H1 (cell line): Measurements from ENCODE around the gene PDIA2. TPM values are rescaled to one million over a fixed set of nuclear protein-coding genes. Genes with fewer than 3 reads are reported as not detected.

Experiments used
- CTCF ChIA-PET: fragments of 300-600 bp; sonication (Branson Sonifier 250); formaldehyde crosslinking; loops from one replicate; lab custom pipeline; 2021; ENCODE audit not compliant: partially characterized antibody; lab: Charles Lee
- POLR2A ChIA-PET: fragments of 300-600 bp; sonication (Branson Sonifier 250); formaldehyde crosslinking; loops from one replicate; lab custom pipeline; 2021; ENCODE audit warnings: inconsistent platforms; ENCODE audit not compliant: partially characterized antibody; lab: Charles Lee
- DNase-seq, 2 experiments: peaks; one replicate each; pipeline versions ENCODE4 v3.0.0 to v3.0.0-alpha.2; 2010 to 2022; ENCODE audit warnings: low spot score in 2 of 2, low read depth in 1 of 2, mixed read lengths in 1 of 2
- FAIRE-seq: peaks from 2 replicates; lab custom pipeline; 2011; peaks lifted over from hg19 to GRCh38; lab: Jason Lieb, UNC
- H2AFZ ChIP-seq: 2 replicates; pipeline ENCODE4 v1.8.1; 2012; ENCODE audit warnings: low read length, inconsistent platforms
- H2AK5ac ChIP-seq: 2 replicates; pipeline ENCODE4 v1.6.1; 2013; ENCODE audit warnings: low read depth, low read length
- H2BK120ac ChIP-seq: replicated peaks from 2 replicates; pipeline ENCODE3; 2013; ENCODE audit warnings: low read depth, low read length, inconsistent platforms
- H2BK12ac ChIP-seq: 2 replicates; pipeline ENCODE4 v1.6.1; 2013; ENCODE audit warnings: low read depth, low read length
- H2BK15ac ChIP-seq: 2 replicates; pipeline ENCODE4 v1.6.1; 2013; ENCODE audit warnings: low read length
- H2BK20ac ChIP-seq: 2 replicates; pipeline ENCODE4 v1.6.1; 2013; ENCODE audit warnings: low read length
- H2BK5ac ChIP-seq: 2 replicates; pipeline ENCODE4 v1.6.1; 2013; ENCODE audit warnings: low read depth, low read length
- H3K14ac ChIP-seq: 2 replicates; pipeline ENCODE4 v1.6.1; 2013; ENCODE audit warnings: inconsistent platforms; ENCODE audit not compliant: insufficient read length
- H3K18ac ChIP-seq: 2 replicates; pipeline ENCODE4 v1.6.1; 2013; ENCODE audit warnings: low read length; ENCODE audit errors: extremely low read depth
- H3K23ac ChIP-seq: 2 replicates; pipeline ENCODE4 v1.6.1; 2013; ENCODE audit warnings: inconsistent platforms; ENCODE audit not compliant: insufficient read length
- H3K23me2 ChIP-seq: 2 replicates; pipeline ENCODE4 v1.6.1; 2013; ENCODE audit warnings: low read depth, low read length
- H3K27ac ChIP-seq: 2 replicates; pipeline ENCODE4 v1.6.1; 2011; ENCODE audit warnings: low read depth, low read length, inconsistent platforms
- H3K27me3 ChIP-seq, 4 experiments: replicated peaks in 1 of 4; 1 replicate in 1 of 4; 2 replicates in 3 of 4; pipeline versions ENCODE4 v1.6.1 to v1.8.1; 2011 to 2013; ENCODE audit warnings: low read length in 3 of 4, mild to moderate bottlenecking in 3 of 4, inconsistent platforms in 2 of 4, mixed read lengths in 2 of 4, moderate library complexity in 1 of 4; ENCODE audit not compliant: control insufficient read depth in 3 of 4, insufficient read depth in 3 of 4; ENCODE audit errors: extremely low read depth in 1 of 4
- H3K36me3 ChIP-seq, 4 experiments: 2 replicates each; pipeline versions ENCODE4 v1.6.1 to v1.8.1; 2011 to 2013; ENCODE audit warnings: mild to moderate bottlenecking in 4 of 4, low read length in 3 of 4, moderate library complexity in 2 of 4, control low read depth in 1 of 4, inconsistent platforms in 1 of 4; ENCODE audit not compliant: insufficient read depth in 4 of 4, control insufficient read depth in 2 of 4
- H3K4ac ChIP-seq: replicated peaks from 2 replicates; pipeline ENCODE3; 2013; ENCODE audit warnings: low read length, low read depth, mixed read lengths, inconsistent platforms; ENCODE audit not compliant: insufficient read length
- H3K4me1 ChIP-seq, 4 experiments: replicated peaks in 1 of 4; 1 replicate in 1 of 4; 2 replicates in 3 of 4; pipeline versions ENCODE4 v1.6.1 to v1.8.1; 2011 to 2013; ENCODE audit warnings: low read length in 3 of 4, inconsistent platforms in 2 of 4, mixed read lengths in 1 of 4; ENCODE audit not compliant: insufficient read depth in 4 of 4, control insufficient read depth in 3 of 4
- H3K4me2 ChIP-seq, 2 experiments: 2 replicates each; pipeline versions ENCODE4 v1.6.1 to v1.8.1; 2011 to 2013; ENCODE audit warnings: low read depth in 2 of 2, low read length in 2 of 2, control low read depth in 1 of 2, inconsistent platforms in 1 of 2, mild to moderate bottlenecking in 1 of 2; ENCODE audit not compliant: insufficient read depth in 1 of 2
- H3K4me3 ChIP-seq, 4 experiments: fragments of 200-600, 300-600 bp in 1 of 4; sonication (generic), shearing (Covaris generic), sonication (Bioruptor Twin) in 1 of 4; 2 replicates each; pipeline versions ENCODE4 v1.5.1 to v1.8.1; 2011 to 2016; ENCODE audit warnings: low read length in 4 of 4, low read depth in 3 of 4, control low read depth in 2 of 4, inconsistent platforms in 2 of 4, mild to moderate bottlenecking in 2 of 4, mixed read lengths in 1 of 4, moderate library complexity in 1 of 4; ENCODE audit not compliant: insufficient read depth in 2 of 4; ENCODE audit errors: extremely low read depth in 1 of 4
- H3K56ac ChIP-seq: replicated peaks from 2 replicates; pipeline ENCODE3; 2013; ENCODE audit warnings: low read depth, mild to moderate bottlenecking, mixed read lengths, low read length, inconsistent platforms; ENCODE audit not compliant: insufficient read length
- H3K79me1 ChIP-seq: 2 replicates; pipeline ENCODE4 v1.6.1; 2013; ENCODE audit warnings: low read depth, low read length, control low read depth
- H3K79me2 ChIP-seq, 2 experiments: 2 replicates each; pipeline versions ENCODE4 v1.6.1 to v1.8.1; 2012 to 2013; ENCODE audit warnings: low read length in 2 of 2, mild to moderate bottlenecking in 2 of 2, inconsistent platforms in 1 of 2; ENCODE audit not compliant: insufficient read depth in 2 of 2, control insufficient read depth in 1 of 2
- H3K9ac ChIP-seq, 4 experiments: replicated peaks in 1 of 4; 1 replicate in 1 of 4; 2 replicates in 3 of 4; pipeline versions ENCODE4 v1.6.1 to v1.8.1; 2011 to 2013; ENCODE audit warnings: low read depth in 3 of 4, low read length in 3 of 4, control low read depth in 2 of 4, mild to moderate bottlenecking in 2 of 4, moderate library complexity in 2 of 4, inconsistent platforms in 1 of 4; ENCODE audit errors: extremely low read depth in 1 of 4
- H3K9me3 ChIP-seq, 2 experiments: 2 replicates each; pipeline versions ENCODE4 v1.6.1 to v1.8.1; 2012 to 2013; ENCODE audit warnings: mild to moderate bottlenecking in 2 of 2, moderate library complexity in 2 of 2, control low read depth in 1 of 2, inconsistent platforms in 1 of 2, low read depth in 1 of 2, low read length in 1 of 2, mixed read lengths in 1 of 2; ENCODE audit not compliant: insufficient read depth in 2 of 2
- H4K20me1 ChIP-seq, 2 experiments: replicated peaks in 1 of 2; 2 replicates each; pipeline versions ENCODE3 to v1.8.1; 2011 to 2013; ENCODE audit warnings: inconsistent platforms in 2 of 2, low read length in 2 of 2, mild to moderate bottlenecking in 1 of 2; ENCODE audit not compliant: insufficient read depth in 2 of 2, control insufficient read depth in 1 of 2
- H4K5ac ChIP-seq: 2 replicates; pipeline ENCODE4 v1.6.1; 2013; ENCODE audit warnings: low read length, low read depth, mixed read lengths, inconsistent platforms; ENCODE audit not compliant: insufficient read length
- H4K8ac ChIP-seq: 2 replicates; pipeline ENCODE4 v1.8.0; 2013; ENCODE audit warnings: mild to moderate bottlenecking, moderate library complexity, low read length, inconsistent platforms; ENCODE audit not compliant: insufficient read depth; ENCODE audit errors: extremely low read depth
- H4K91ac ChIP-seq: replicated peaks from 2 replicates; pipeline ENCODE3; 2013; ENCODE audit warnings: low read length, mixed read lengths, inconsistent platforms; ENCODE audit not compliant: insufficient read length
- EGR1 ChIP-seq: IDR thresholded peaks from 2 replicates; pipeline ENCODE4 v1.6.1; 2011; ENCODE audit warnings: low read depth, low read length, borderline replicate concordance
- KDM5A ChIP-seq: fragments of 200-600 bp; IDR thresholded peaks from 2 replicates; pipeline ENCODE4 v1.7.1; 2012; ENCODE audit warnings: mild to moderate bottlenecking, low read length, inconsistent platforms, mixed read lengths
- MAFK ChIP-seq: IDR thresholded peaks from 2 replicates; pipeline ENCODE4 v1.6.1; 2012; ENCODE audit warnings: low read depth, mild to moderate bottlenecking, improper control_type of control experiment, low read length
- POLR2AphosphoS5 ChIP-seq: IDR thresholded peaks from 2 replicates; pipeline ENCODE4 v1.6.1; 2011; ENCODE audit warnings: low read depth, low read length
- RBBP5 ChIP-seq: IDR thresholded peaks from 2 replicates; pipeline ENCODE4 v1.7.1; 2012; ENCODE audit warnings: low read depth, mild to moderate bottlenecking, inconsistent platforms, low read length, moderate library complexity, borderline replicate concordance
- RFX5 ChIP-seq: IDR thresholded peaks from 2 replicates; pipeline ENCODE4 v1.6.1; 2011; ENCODE audit warnings: low read depth, low read length, improper control_type of control experiment, borderline replicate concordance
- TCF12 ChIP-seq: IDR thresholded peaks from 2 replicates; pipeline ENCODE4 v1.6.1; 2011; ENCODE audit warnings: low read depth, mild to moderate bottlenecking, low read length
- WGBS, 2 experiments: shearing (Covaris generic) in 1 of 2; methylation state at CpG; one replicate each; pipeline versions ENCODE4 v1.1.6 to v1.1.7; 2013 to 2015; ENCODE audit warnings: low lambda C conversion rate in 2 of 2, mixed read lengths in 2 of 2, inconsistent platforms in 1 of 2, low coverage in 1 of 2, missing lambda C conversion rate in 1 of 2; ENCODE audit not compliant: insufficient replicate concordance in 2 of 2, insufficient coverage in 1 of 2, insufficient read length in 1 of 2; ENCODE audit errors: extremely low coverage in 1 of 2, missing lambda C conversion rate in 1 of 2; 5-methylcytosine and 5-hydroxymethylcytosine counted together
- polyA plus RNA-seq, 7 experiments: library from polyadenylated mRNA; depleted of rRNA in 3 of 7; stranded (reverse) in 5 of 7; unstranded in 2 of 7; fragments of >200 nt in 5 of 7; fragments of 200-250 nt in 2 of 7; gene quantifications; 1 replicate in 5 of 7; 2 replicates in 1 of 7; 4 replicates in 1 of 7; pipeline versions ENCODE4 v1.2.1 to v1.2.3, GENCODE V29; 2011 to 2013; ENCODE audit warnings: missing spikeins in 2 of 7, mixed read lengths in 2 of 7
- total RNA-seq: library from RNA; stranded (reverse); fragmentation: NEBNext Ultra II Directional; extraction: Animal tissue kit (Norgen Biotek cat#: 25700); gene quantifications from 2 replicates; pipeline ENCODE4 v1.2.1, GENCODE V29; 2021

Gene PDIA2
- total and polyA plus RNA-seq, 2 of the 8 experiments (the other 6 are each of a cell fraction or from before 2014, with no cell fraction given) = 0.34 to 0.50 TPM

DNA sequence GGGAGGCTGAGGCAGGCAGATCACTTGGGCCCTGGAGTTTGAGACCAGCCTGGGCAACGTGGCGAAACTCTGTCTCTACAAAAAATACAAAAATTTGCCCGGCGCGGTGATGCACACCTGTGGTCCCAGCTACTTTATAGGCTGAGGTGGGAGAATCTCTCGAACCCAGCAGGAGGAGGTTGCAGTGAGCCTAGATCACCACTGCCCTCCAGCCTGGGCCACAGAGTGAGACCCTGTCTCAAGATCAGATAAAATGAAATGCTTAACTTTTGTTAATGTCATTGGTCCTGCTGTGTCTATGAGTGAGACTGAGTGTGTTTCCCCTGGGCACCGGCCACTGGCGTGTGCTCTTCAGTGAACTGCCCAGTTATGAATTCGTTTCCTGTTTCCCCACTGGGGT is 37.9 kb upstream of the PDIA2 start:
- no peaks in the 10 kb centered on the region for H3K23me2 ChIP-seq
- 94% methylated on average over 9 of the region's 9 CpGs; no CpG with 5 or more reads in 1 of the 2 experiments for WGBS, 2 experiments
- H2BK20ac ChIP-seq = no peak overlapping the region
- no peak overlapping the region for H2BK15ac ChIP-seq
- POLR2A ChIA-PET = interaction anchor here (1.3 to 5.0 kb wide), 2 partner anchors 16 to 37 kb away, joined by 4 to 26 read pairs; partner anchors contain the start of gene LUC7L
- CTCF ChIA-PET = interaction anchor here (0.9 to 1.5 kb wide), 4 partner anchors 9 to 105 kb away, joined by 3 read pairs; no protein-coding TSS in a partner anchor
- no peak overlapping the region for H2BK12ac ChIP-seq
- H3K9me3 ChIP-seq = no peaks in the 10 kb centered on the region
- no peak overlapping the region for H4K91ac ChIP-seq
- no peak for TF ChIP-seq RFX5
- no peak for TF ChIP-seq RBBP5
- TF ChIP-seq TCF12 = no peak
- TF ChIP-seq MAFK = no peak
- TF ChIP-seq EGR1 = no peak
- TF ChIP-seq POLR2AphosphoS5 = no peak
- TF ChIP-seq KDM5A = no peak
- no peak overlapping the region for H3K18ac ChIP-seq
- H3K4ac ChIP-seq = no peak overlapping the region
- H3K56ac ChIP-seq = no peak overlapping the region
- H2BK120ac ChIP-seq = no peak overlapping the region
- H3K9ac ChIP-seq = no peak overlapping the region
- no peak overlapping the region for H3K27ac ChIP-seq
- H2AK5ac ChIP-seq = no peak overlapping the region
- H4K5ac ChIP-seq = no peak overlapping the region
- H3K4me3 ChIP-seq = no peak overlapping the region
- no peak overlapping the region for H3K14ac ChIP-seq
- DNase-seq = no peak
- H3K36me3 ChIP-seq = no peaks in the 10 kb centered on the region
- no peak overlapping the region for H3K4me2 ChIP-seq
- no peak overlapping the region for H2BK5ac ChIP-seq
- no peaks in the 10 kb centered on the region for H3K27me3 ChIP-seq
- FAIRE-seq = no peak
- no peak overlapping the region for H2AFZ ChIP-seq
- H3K79me2 ChIP-seq = peaks cover 0 to 32% of the 10 kb centered on the region in 2 experiments; a peak in 2 of 4 replicates
- no peak overlapping the region for H3K23ac ChIP-seq
- no peaks in the 10 kb centered on the region for H3K4me1 ChIP-seq
- peaks cover under 1 to 9% of the 10 kb centered on the region in 2 experiments for H4K20me1 ChIP-seq
- H4K8ac ChIP-seq = no peak overlapping the region
- H3K79me1 ChIP-seq = peaks cover 3% of the 10 kb centered on the region
